HG03196 (cell line): ENCODE data around the gene FAH.
A peak's percentile ranks its signal among the peaks of the same experiment; 100 is the strongest.
"Not testable (repeated sequence)": the region's sequence is repeated elsewhere in the genome, so short reads cannot be mapped to it uniquely, and the experiment has no call there.

Experiments
- ATAC-seq: cut with Tn5 transposase; IDR thresholded peaks from one replicate; pipeline ENCODE4 v1.9.1; 2021; ENCODE audit not compliant: unreplicated experiment

Gene FAH

DNA sequence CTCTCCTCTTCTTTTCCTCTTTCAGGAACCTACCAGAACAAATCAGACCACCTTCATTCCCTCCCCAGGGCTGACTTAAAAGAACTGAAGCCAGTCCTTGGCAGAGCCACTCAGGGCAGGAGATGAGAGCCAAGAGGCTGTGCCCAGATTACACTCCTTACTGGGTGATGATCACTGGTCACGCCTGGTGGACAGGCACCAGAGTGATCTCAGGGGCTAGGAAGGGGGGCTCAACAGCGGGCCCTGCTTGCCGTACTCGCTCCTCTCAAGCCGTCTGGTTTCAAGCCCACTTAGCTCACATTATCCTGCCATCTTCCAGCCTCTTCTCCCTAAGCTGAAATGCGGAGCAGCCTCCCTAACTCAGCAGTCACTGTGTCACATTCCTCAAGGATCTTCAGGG lies 1.7 kb upstream of the FAH start:
- no peak for ATAC-seq

- ATAC-seq: no peak
Observed at GRCh38 chr15:80151576-80151975, 1.2 kb upstream of the FAH start.

DNA sequence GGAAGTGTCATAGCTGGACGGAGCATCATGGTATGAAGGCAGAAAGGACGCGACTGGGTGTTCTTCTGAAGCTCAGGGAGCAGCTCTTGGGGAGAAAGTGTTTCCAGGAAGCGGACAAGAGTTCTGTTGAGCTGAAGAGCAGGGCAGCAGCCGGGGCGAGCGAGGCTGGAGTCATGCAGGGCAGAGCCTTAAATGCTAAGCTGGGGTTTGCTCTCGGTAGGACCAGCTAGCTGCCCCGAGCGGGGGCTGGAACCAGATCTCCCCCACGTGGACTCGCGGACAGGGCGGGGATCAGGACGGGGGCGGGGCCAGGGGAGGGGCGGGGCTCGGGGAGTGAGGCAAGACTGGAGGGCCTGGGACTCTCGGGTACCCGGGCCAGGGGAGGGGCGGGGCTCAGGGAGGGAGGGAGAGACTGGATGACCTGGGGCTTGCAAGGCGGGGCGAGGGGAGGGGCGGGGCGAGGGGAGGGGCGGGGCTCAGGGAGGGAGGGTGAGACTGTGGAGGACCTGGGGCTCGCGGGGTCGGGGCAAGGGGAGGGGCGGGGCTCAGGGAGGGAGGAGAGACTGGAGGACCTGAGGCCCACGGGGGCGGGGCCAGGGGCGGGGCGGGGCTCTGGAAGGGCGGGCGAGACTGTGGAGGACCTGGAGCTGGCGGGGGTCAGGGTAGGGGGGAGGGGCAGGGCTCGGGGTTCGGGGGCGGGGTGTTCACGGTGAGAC lies 461 bp upstream of the FAH start:
- ATAC-seq: peak; percentile 47

GRCh38 chr15:80153900-80154299 lies 1.1 kb downstream of the FAH start:
- no peak for ATAC-seq

DNA sequence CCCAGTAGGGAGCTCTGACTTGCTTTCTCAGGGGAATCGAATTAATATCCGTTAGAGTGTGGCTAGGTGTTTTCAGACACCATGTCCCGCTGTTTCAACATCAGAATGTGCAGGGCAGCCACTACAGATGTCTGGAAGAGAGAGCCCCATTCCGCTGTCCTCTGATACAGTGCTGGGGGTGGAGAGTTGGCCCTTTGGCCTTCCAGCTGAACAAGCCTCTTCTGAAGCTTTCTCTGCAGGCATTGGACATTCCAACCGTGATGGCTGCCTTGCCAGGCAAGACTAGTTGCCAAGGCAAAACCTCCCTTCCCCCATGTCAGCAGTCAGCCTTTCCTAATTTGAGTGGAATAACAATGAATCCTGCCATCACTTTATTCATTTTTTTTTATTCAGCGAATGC lies 1.5 kb downstream of the FAH start:
- ATAC-seq: no peak

- ATAC-seq: no peak
Observed at GRCh38 chr15:80155001-80155377, 2.2 kb downstream of the FAH start.

DNA sequence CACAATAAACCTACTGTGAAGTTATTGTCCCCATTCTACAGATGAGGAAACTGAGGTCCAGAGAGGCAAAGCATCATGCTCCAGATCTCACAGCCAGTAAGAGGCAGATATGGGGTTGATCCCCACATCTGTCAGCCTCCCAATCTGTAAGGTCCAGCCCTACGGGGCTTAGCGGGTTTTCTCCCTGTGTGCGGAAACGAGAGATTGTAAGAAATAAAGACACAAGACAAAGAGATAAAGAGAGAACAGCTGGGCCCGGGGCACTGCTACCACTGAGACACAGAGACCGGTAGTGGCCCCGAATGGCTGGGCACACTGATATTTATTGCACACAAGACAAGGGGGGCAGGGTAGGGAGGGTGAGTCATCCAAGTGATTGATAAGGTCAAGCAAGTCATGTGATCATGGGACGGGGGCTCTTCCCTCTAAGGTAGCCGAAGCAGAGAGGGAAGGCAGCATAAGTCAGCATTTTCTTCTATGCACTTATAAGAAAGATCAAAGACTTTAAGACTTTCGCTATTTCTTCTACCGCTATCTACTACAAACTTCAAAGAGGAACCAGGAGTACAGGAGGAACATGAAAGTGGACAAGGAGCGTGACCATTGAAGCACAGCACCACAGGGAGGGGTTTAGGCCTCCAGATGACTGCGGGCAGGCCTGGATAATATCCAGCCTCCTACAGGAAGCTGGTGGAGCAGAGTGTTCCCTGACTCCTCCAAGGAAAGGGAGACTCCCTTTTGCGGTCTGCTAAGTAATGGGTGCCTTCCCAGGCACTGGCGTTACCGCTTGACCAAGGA lies 2.8 kb downstream of the FAH start:
- not testable (repeated sequence) for ATAC-seq

DNA sequence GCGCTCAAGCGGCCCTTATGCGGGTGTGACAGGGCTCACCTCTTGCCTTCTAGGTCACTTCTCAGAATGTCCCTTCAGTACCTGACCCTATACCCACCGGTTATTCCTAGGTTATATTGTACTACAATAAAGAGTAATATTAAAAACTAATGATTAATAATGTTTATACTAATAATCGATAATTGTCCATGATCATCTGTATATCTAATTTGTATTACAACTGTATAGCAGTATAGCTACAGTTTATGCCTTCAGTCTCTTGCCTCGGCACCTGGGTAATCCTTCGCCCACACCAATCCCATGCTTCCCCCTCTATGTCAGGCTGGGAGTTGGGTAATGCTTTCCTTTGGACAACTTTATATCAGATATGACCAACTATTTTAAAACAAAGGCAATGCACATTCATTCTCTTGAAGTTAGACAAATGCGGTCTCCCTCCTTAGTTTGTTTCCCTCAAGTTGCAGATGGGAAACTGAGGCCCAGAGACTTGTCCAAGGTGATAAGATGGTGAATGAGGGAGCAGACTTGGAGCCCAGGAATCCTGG lies 3.4 kb downstream of the FAH start:
- no peak for ATAC-seq

- ATAC-seq: no peak
Observed at GRCh38 chr15:80157215-80157614, 4.4 kb downstream of the FAH start.

DNA sequence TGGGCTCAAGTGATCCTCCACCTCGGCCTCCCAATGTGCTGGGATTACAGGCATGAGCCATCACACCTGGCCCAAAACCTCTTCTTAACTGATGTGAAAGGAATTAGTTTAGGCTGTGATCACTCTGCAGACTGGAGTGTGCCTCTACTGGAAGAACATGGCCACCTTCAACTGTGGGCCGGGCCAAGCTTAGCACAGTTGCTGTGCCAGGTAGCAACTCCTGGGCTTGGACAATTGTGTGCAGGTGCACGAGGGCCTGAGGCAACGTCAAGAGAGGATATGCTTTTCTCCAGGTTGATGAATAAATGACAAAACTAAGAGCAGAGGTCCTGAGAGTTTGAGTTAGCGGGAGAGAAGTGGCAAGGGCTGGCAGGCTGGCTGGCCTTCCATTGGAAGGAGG lies 6.5 kb downstream of the FAH start:
- ATAC-seq: no peak

GRCh38 chr15:80159811-80160569 lies 7.2 kb downstream of the FAH start:
- ATAC-seq: no peak

DNA sequence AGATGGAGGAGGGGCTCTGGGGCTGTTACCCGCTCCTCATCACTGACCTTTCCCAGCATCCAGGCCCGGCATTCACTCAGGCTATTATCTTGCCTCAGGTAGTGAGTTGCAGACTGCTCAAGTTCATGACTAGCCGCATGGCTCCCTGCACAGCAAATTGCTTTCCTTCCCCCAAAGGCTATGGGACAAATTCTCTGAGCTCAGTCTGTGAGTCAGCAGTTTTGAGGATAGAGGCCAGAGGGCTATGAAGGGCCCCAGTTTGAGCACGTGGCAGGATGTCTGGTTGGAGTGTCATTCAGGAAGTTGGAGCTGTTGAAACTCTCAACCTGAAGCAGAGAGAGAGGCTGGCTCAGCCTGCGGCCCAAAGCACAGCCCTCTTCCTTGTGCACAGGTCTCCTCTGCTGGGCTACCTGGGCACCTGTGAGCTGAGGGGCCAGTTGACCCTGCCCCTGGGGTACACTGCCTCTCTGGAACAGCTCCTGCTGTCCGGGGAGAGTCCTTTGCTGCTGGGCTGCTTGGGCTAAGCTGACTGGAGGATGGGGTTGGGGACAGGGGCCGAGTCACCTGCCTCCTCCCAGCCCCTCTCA lies 7.9 kb downstream of the FAH start:
- ATAC-seq: no peak

DNA sequence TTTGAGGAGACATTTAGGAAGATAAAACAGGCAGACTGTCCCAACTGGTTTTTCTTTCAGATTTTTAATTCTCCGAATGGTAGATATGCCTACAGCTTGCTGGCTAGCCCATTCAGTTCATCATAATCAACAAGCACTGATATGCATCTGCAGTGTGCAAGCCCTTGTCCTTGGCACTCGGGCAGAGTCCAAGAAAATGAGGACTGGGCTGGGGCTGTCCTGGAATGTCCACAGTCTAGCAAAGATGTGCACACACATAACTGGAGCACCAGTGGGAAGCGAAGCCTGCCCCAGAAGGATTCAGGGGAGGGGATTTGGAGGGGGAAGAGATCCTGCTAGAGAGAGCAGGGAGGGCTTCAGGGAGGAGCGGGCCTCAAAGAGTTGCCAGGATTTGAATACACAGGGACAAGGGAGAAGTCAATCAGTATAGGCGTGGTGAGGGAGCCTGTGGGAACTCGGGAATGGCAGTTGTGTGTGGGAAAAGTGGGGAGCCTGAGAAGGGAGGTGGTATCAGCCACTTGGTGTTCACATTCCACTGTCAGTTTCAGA lies 8.7 kb downstream of the FAH start:
- ATAC-seq: no peak

DNA sequence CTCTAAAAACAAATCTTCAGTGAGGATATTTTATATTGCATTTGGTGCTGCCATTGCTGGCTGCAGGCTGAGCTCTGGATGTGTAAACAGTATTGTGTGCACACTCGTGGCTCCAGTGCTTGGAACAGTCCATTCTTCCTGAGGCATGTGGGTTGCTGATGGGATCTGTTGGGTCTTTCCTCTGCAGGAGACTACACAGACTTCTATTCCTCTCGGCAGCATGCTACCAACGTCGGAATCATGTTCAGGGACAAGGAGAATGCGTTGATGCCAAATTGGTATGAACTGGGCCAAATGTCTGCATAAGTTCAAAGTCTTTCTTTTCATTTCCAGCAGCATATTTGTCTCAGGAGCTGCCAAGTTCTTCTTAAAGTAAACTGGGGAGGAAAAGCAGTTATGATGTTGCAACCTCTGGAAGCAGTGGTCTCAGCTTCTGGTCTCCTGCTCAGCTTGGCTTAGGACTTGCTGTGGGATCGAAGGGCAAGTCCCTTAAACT lies 9.3 kb downstream of the FAH start:
- no peak for ATAC-seq

GRCh38 chr15:80163217-80163616 lies 10.4 kb downstream of the FAH start:
- ATAC-seq: no peak

DNA sequence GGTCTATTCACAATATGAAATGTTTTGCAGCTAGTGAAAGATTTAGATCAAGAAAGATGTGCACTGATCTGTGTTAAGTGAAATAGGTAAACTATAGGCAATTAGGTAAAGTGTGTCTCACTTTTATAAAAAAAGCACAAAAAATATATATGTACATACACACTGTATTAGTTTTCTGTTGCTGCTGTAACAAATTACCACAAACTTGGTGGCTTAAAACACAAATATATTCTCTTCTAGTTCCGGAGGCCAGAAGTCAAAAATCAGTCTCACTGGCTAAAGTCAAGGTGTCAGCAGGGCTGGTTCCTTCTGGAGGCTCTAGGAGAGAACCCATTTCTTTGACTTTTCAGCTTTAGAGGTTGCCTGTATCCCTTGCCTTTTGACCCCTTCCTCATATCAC lies 11.1 kb downstream of the FAH start:
- ATAC-seq: no peak

GRCh38 chr15:80167936-80168335 lies 15.1 kb downstream of the FAH start:
- no peak for ATAC-seq

- ATAC-seq: no peak
Observed at GRCh38 chr15:80168421-80168820, 15.6 kb downstream of the FAH start.

- ATAC-seq: no peak
Observed at GRCh38 chr15:80169768-80170357, 17.1 kb downstream of the FAH start.

DNA sequence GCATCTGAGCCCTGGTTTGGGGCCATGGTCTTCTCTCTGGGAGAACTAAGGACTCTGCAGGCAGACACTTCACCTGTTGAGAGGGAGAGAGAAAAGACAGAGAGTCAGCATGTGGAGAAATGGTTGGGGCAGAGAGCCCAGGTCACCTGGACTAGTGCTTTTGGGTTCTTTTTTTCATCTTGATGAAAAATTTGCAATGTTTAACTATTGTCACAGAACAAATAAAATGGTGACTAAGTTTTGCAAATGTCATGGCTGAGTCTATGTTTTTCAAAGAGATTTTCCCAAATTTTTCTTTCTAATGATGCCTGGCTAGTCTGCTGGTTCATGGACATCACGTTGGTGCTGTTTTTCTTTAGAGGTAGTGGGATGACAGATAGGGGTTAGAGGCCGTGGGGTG lies 17.8 kb downstream of the FAH start:
- no peak for ATAC-seq
